NCI-H460 (cell line): ENCODE measurements around the gene MRPL52. TPM values are rescaled to one million over a fixed set of nuclear protein-coding genes. Genes with fewer than 3 reads are reported as not detected.
"Not testable (repeated sequence)": the region's sequence is repeated elsewhere in the genome, so short reads cannot be mapped to it uniquely, and the experiment has no call there.

ENCODE experiments used
- DNase-seq: peaks from one replicate; pipeline ENCODE4 v3.0.0-alpha.2; 2016; ENCODE audit warnings: low read depth; ENCODE audit errors: extremely low read depth
- total RNA-seq: library from RNA; depleted of rRNA; stranded (reverse); fragments of >200 nt; shearing (Covaris generic); gene quantifications from 2 replicates; pipeline ENCODE4 v1.2.3, GENCODE V29; 2014

Gene MRPL52
- total RNA-seq, 1 experiment from 2014 or later: 68.9 TPM

GRCh38 chr14:22808388-22809209 lies 21.1 kb upstream of the MRPL52 start:
- no peak for DNase-seq

GRCh38 chr14:22811722-22812121 lies 18.0 kb upstream of the MRPL52 start:
- DNase-seq: no peak

- no peak for DNase-seq
Measured at GRCh38 chr14:22812744-22813143, 16.9 kb upstream of the MRPL52 start.

GRCh38 chr14:22813145-22813544 lies 16.5 kb upstream of the MRPL52 start:
- no peak for DNase-seq

- no peak for DNase-seq
Measured at GRCh38 chr14:22814373-22814772, 15.3 kb upstream of the MRPL52 start.

GRCh38 chr14:22814941-22815713 lies 14.6 kb upstream of the MRPL52 start, which contains the start of gene SLC7A7:
SLC7A7 (minus strand) TSS chr14:22815435; CDS start chr14:22813398, 2,037 bp downstream.
- DNase-seq: no peak

- no peak for DNase-seq
Measured at GRCh38 chr14:22819151-22819988, 10.3 kb upstream of the MRPL52 start.

GRCh38 chr14:22820731-22821130 lies 9.0 kb upstream of the MRPL52 start:
- DNase-seq: no peak

- no peak for DNase-seq
Measured at GRCh38 chr14:22821193-22822015, 8.3 kb upstream of the MRPL52 start.

GRCh38 chr14:22822016-22822570 lies 7.6 kb upstream of the MRPL52 start:
- DNase-seq: no peak

- peak; percentile 71 for DNase-seq
Measured at GRCh38 chr14:22822571-22823098, 7.1 kb upstream of the MRPL52 start.

- no peak for DNase-seq
Measured at GRCh38 chr14:22824711-22825359, 4.9 kb upstream of the MRPL52 start.

GRCh38 chr14:22829076-22829660 lies 519 bp upstream of the MRPL52 start:
- DNase-seq: not testable (repeated sequence)

- DNase-seq: no peak
Measured at GRCh38 chr14:22830443-22831010, 840 bp downstream of the MRPL52 start.

GRCh38 chr14:22835505-22835904 lies 5.8 kb downstream of the MRPL52 start:
- no peak for DNase-seq

GRCh38 chr14:22836301-22837113 lies 6.8 kb downstream of the MRPL52 start, which contains the start of gene MMP14:
MMP14 (plus strand) TSS chr14:22836585; CDS start chr14:22836818, 233 bp downstream.
- DNase-seq: no peak

GRCh38 chr14:22837114-22837749 lies 7.5 kb downstream of the MRPL52 start:
- no peak for DNase-seq
